Measurements from ENCODE around the gene SHANK1. TPM values are rescaled to one million over a fixed set of nuclear protein-coding genes. Genes with fewer than 3 reads are reported as not detected.

SHANK1 gene
- total and polyA plus RNA-seq, 2 donors (not counting 3 experiments of a cell fraction or from before 2014, with no cell fraction given): 0.66 to 1.9 TPM

GRCh38 chr19:50649433-50650391 lies 69.9 kb downstream of the SHANK1 start, which contains the start of gene C19orf81:
Gene C19orf81 (plus strand): TSS chr19:50649445. CDS start chr19:50649445, 0 bp downstream.
- dilution Hi-C loops (cut with MboI; ENCODE audit: extremely low pct_ligation_motif_present, low sequenced_read_pairs): no loop called here
- no peaks in the 10 kb centered on the region for H3K9me3 ChIP-seq (replicated peaks; ENCODE audit: control insufficient read depth, insufficient read depth, low read length)
- TF ChIP-seq MYC (IDR thresholded peaks at IDR 0.05; ENCODE audit: low read depth, low read length) (no peak), POLR2AphosphoS5 (IDR thresholded peaks at IDR 0.05; ENCODE audit: insufficient read depth, low read depth, low read length) (no peak), EZH2 (IDR thresholded peaks at IDR 0.05; ENCODE audit: borderline replicate concordance, low read depth, low read length, severe bottlenecking) (no peak), MAX (IDR thresholded peaks at IDR 0.05; ENCODE audit: insufficient read depth, insufficient read length) (no peak), CTCF (IDR thresholded peaks at IDR 0.05; ENCODE audit: extremely low read depth in 1 of 2, insufficient read depth in 1 of 2, low read depth in 1 of 2, low read length in 2 of 2) (no peak), JUN (IDR thresholded peaks at IDR 0.05; ENCODE audit: borderline replicate concordance, insufficient read depth, insufficient read length, low read depth) (no peak), GATA2 (IDR thresholded peaks at IDR 0.05; ENCODE audit: insufficient read depth, insufficient read length, low read depth, low read length) (no peak), FOS (IDR thresholded peaks at IDR 0.05; ENCODE audit: borderline replicate concordance, insufficient read depth, low read length) (no peak), POLR2A (IDR thresholded peaks at IDR 0.05; ENCODE audit: low read depth, low read length) (no peak)
- H2AFZ ChIP-seq (ENCODE audit: low read depth, low read length): no peak within 1 kb of the TSS
- intact Hi-C loops (cut with micrococcal nuclease): no loop called here
- no peak within 1 kb of the TSS for H3K9ac ChIP-seq (replicated peaks; ENCODE audit: extremely low read depth, insufficient read depth, low read length)
- no peaks in the 10 kb centered on the region for H4K20me1 ChIP-seq (replicated peaks; ENCODE audit: control insufficient read depth, extremely low read depth, insufficient read depth, low read length)
- H3K27ac ChIP-seq (ENCODE audit: insufficient read depth, low read depth, low read length): no peak within 1 kb of the TSS
- DNase-seq (ENCODE audit: low read depth, low spot score): no peak
- H3K4me3 ChIP-seq (replicated peaks in 1 of 3; ENCODE audit: insufficient read depth in 1 of 3, low read depth in 1 of 3, low read length in 3 of 3): no peak within 1 kb of the TSS
- BruUV-seq (replicated peaks): no TSS peak
- H3K9me1 ChIP-seq (replicated peaks; ENCODE audit: control insufficient read depth, extremely low read depth, insufficient read depth, low read length): no peaks in the 10 kb centered on the region
- H3K4me2 ChIP-seq (ENCODE audit: insufficient read depth, low read length): no peak within 1 kb of the TSS
- no peaks in the 10 kb centered on the region for H3K4me1 ChIP-seq (ENCODE audit: control insufficient read depth, extremely low read depth, insufficient read depth, low read length)
- ChIA-PET CTCF (interaction anchor here (1.3 to 1.5 kb wide), 2 partner anchors 20 to 112 kb away, joined by 3 to 7 read pairs; no protein-coding TSS in a partner anchor), POLR2A (no interaction called here)
- peaks cover 0 to 5% of the 10 kb centered on the region in 2 experiments for H3K27me3 ChIP-seq (ENCODE audit: control insufficient read depth in 2 of 2, insufficient read depth in 2 of 2, low read length in 2 of 2)
- H3K36me3 ChIP-seq (ENCODE audit: control insufficient read depth in 2 of 2, extremely low read depth in 1 of 2, insufficient read depth in 2 of 2, low read length in 2 of 2): no peaks in the 10 kb centered on the region
- H3K79me2 ChIP-seq (ENCODE audit: control insufficient read depth, insufficient read depth, low read length): no peaks in the 10 kb centered on the region
- no peak for FAIRE-seq

Measured in endothelial cell of umbilical vein (primary cell).